ENCODE data around the gene GATM. TPM values are rescaled to one million over a fixed set of nuclear protein-coding genes. Genes with fewer than 3 reads are reported as not detected.

The GATM gene
- total and polyA plus RNA-seq, 2 donors from 2014 or later, result 79.5 to 421 TPM

GRCh38 chr15:45392584-45392855 is 14.2 kb upstream of the GATM start:
- Histone ChIP-seq H3K4me3 (ENCODE audit: low read length in 3 of 3) (no peak overlapping the region), H3K27ac (ENCODE audit: low read depth in 2 of 2, low read length in 2 of 2) (no peak overlapping the region), H3K9me3 (ENCODE audit: control insufficient read depth in 2 of 3, insufficient read depth in 1 of 3, low read length in 3 of 3) (no peaks in the 10 kb centered on the region), H3K9ac (ENCODE audit: low read length in 3 of 3) (no peak overlapping the region), H3K27me3 (ENCODE audit: control insufficient read depth, insufficient read depth, low read length) (no peaks in the 10 kb centered on the region), H3K4me1 (ENCODE audit: control insufficient read depth in 2 of 3, insufficient read depth in 2 of 3, low read depth in 1 of 3, low read length in 3 of 3) (peaks cover 0 to 5% (median 0%) of the 10 kb centered on the region in 3 donors), H3K36me3 (ENCODE audit: control insufficient read depth in 2 of 3, insufficient read depth in 3 of 3, low read length in 3 of 3) (no peaks in the 10 kb centered on the region)
- FAIRE-seq (no peak), DNase-seq (no peak)
- TF ChIP-seq CTCF (IDR thresholded peaks at IDR 0.05; ENCODE audit: borderline replicate concordance, extremely low read depth, insufficient read depth), result no peak
- intact Hi-C loops (cut with DNase I), result loop anchor here (10.0 kb wide), 1 partner anchor 88 kb away; no protein-coding TSS in a partner anchor

- peaks cover 0 to 5% (median 0%) of the 10 kb centered on the region in 3 donors for H3K4me1 ChIP-seq (ENCODE audit: control insufficient read depth in 2 of 3, insufficient read depth in 2 of 3, low read depth in 1 of 3, low read length in 3 of 3)
- no peak overlapping the region for H3K4me3 ChIP-seq (ENCODE audit: low read length in 3 of 3)
- intact Hi-C loops (cut with DNase I), result loop anchor here (10.0 kb wide), 1 partner anchor 87 kb away; no protein-coding TSS in a partner anchor
- no peak for TF ChIP-seq CTCF (IDR thresholded peaks at IDR 0.05; ENCODE audit: borderline replicate concordance, extremely low read depth, insufficient read depth)
- H3K36me3 ChIP-seq (ENCODE audit: control insufficient read depth in 2 of 3, insufficient read depth in 3 of 3, low read length in 3 of 3), result no peaks in the 10 kb centered on the region
- no peaks in the 10 kb centered on the region for H3K27me3 ChIP-seq (ENCODE audit: control insufficient read depth, insufficient read depth, low read length)
- H3K9ac ChIP-seq (ENCODE audit: low read length in 3 of 3), result no peak overlapping the region
- no peak for FAIRE-seq
- H3K27ac ChIP-seq (ENCODE audit: low read depth in 2 of 2, low read length in 2 of 2), result no peak overlapping the region
- no peaks in the 10 kb centered on the region for H3K9me3 ChIP-seq (ENCODE audit: control insufficient read depth in 2 of 3, insufficient read depth in 1 of 3, low read length in 3 of 3)
- DNase-seq, result no peak
Observed at GRCh38 chr15:45391746-45392583, 13.6 kb upstream of the GATM start.

- Histone ChIP-seq H3K4me1 (ENCODE audit: control insufficient read depth in 2 of 3, insufficient read depth in 2 of 3, low read depth in 1 of 3, low read length in 3 of 3) (peaks cover 0 to 5% (median 3%) of the 10 kb centered on the region in 3 donors), H3K4me3 (ENCODE audit: low read length in 3 of 3) (no peak overlapping the region), H3K27ac (ENCODE audit: low read depth in 2 of 2, low read length in 2 of 2) (peak overlapping the region in 1 of 2 donors; percentile 14), H3K9me3 (ENCODE audit: control insufficient read depth in 2 of 3, insufficient read depth in 1 of 3, low read length in 3 of 3) (no peaks in the 10 kb centered on the region), H3K9ac (ENCODE audit: low read length in 3 of 3) (no peak overlapping the region), H3K27me3 (ENCODE audit: control insufficient read depth, insufficient read depth, low read length) (no peaks in the 10 kb centered on the region), H3K36me3 (ENCODE audit: control insufficient read depth in 2 of 3, insufficient read depth in 3 of 3, low read length in 3 of 3) (no peaks in the 10 kb centered on the region)
- intact Hi-C loops (cut with DNase I), result no loop called here
- DNase-seq, result no peak
- FAIRE-seq, result no peak
- TF ChIP-seq CTCF (IDR thresholded peaks at IDR 0.05; ENCODE audit: borderline replicate concordance, extremely low read depth, insufficient read depth), result no peak
Observed at GRCh38 chr15:45389351-45389750, 11.0 kb upstream of the GATM start.

Data from kidney (tissue), 14 donors.